OCI-LY1 (cell line): ENCODE results near the gene CHST11.

Source experiments
- CTCF ChIP-seq: fragments of 200-600 bp; sonication (generic), shearing (Covaris generic); IDR thresholded peaks from 2 replicates; pipeline ENCODE4 v1.5.1; 2017; ENCODE audit warnings: mild to moderate bottlenecking, antibody characterized with exemption, low read length, moderate library complexity, mixed read lengths
- EZH2 ChIP-seq: fragments of 200-600 bp; sonication (generic), shearing (Covaris generic); IDR thresholded peaks from 2 replicates; pipeline ENCODE4 v1.8.0; 2017; ENCODE audit warnings: borderline replicate concordance, mixed run types, mild to moderate bottlenecking, antibody characterized with exemption, low read length, moderate library complexity, mixed read lengths

- no peak for TF ChIP-seq CTCF
- TF ChIP-seq EZH2, result no peak
These were observed 220.8 kb downstream of the CHST11 start for GRCh38 chr12:104677441-104678089.
